Panc1 (cell line): ENCODE data around the gene FUT7. TPM values are rescaled to one million over a fixed set of nuclear protein-coding genes. Genes with fewer than 3 reads are reported as not detected.
A peak's percentile ranks its signal among the peaks of the same experiment; 100 is the strongest.

Source experiments
- ATAC-seq: fragments of 200-7000 bp; cut with Tn5 transposase; 2 replicates; pipeline ENCODE4 v1.9.1; 2020; ENCODE audit warnings: mild to moderate bottlenecking, moderate library complexity
- BruUV-seq: library from RNA; stranded (reverse); fragments of 400-500 nt; replicated peaks from 2 replicates; lab custom pipeline; 2021; lab: Mats Ljungman, UMichigan
- CTCF ChIA-PET: fragments of 300-600 bp; sonication (Branson Sonifier 250); formaldehyde crosslinking; loops from one replicate; lab custom pipeline; 2022; ENCODE audit warnings: antibody characterized with exemption; lab: Charles Lee
- POLR2A ChIA-PET: fragments of 300-600 bp; sonication (Branson Sonifier 250); formaldehyde crosslinking; loops from one replicate; lab custom pipeline; 2022; ENCODE audit warnings: antibody characterized with exemption; lab: Charles Lee
- DNase-seq: peaks from one replicate; pipeline ENCODE4 v3.0.0-alpha.2; 2010; ENCODE audit warnings: low read depth, low spot score
- H3K27ac ChIP-seq: 2 replicates; pipeline ENCODE4 v1.5.1; 2011; ENCODE audit warnings: mild to moderate bottlenecking, low read length, inconsistent platforms
- H3K27me3 ChIP-seq: fragments of 200-500 bp; sonication (Bioruptor generic); 2 replicates; pipeline ENCODE4 v1.6.0; 2014; ENCODE audit warnings: low read length, inconsistent platforms; ENCODE audit not compliant: control insufficient read depth, insufficient read depth
- H3K36me3 ChIP-seq: fragments of 200-500 bp; sonication (Bioruptor generic); 2 replicates; pipeline ENCODE4 v1.5.1; 2014; ENCODE audit warnings: inconsistent platforms, mild to moderate bottlenecking, low read length, moderate library complexity; ENCODE audit not compliant: control insufficient read depth, insufficient read depth
- H3K4me1 ChIP-seq: 2 replicates; pipeline ENCODE4 v1.5.1; 2011; ENCODE audit warnings: inconsistent platforms, mild to moderate bottlenecking, low read length, moderate library complexity; ENCODE audit not compliant: control insufficient read depth, insufficient read depth
- H3K4me3 ChIP-seq, 2 experiments: 2 replicates each; pipeline ENCODE4 v1.5.1; 2011 to 2012; ENCODE audit warnings: low read depth in 2 of 2, low read length in 2 of 2, mild to moderate bottlenecking in 2 of 2, inconsistent platforms in 1 of 2, moderate library complexity in 1 of 2
- H3K9me3 ChIP-seq: fragments of 200-500 bp; sonication (Bioruptor generic); 2 replicates; pipeline ENCODE4 v1.5.1; 2014; ENCODE audit warnings: low read depth, mild to moderate bottlenecking, inconsistent platforms, low read length, moderate library complexity; ENCODE audit not compliant: control insufficient read depth, insufficient read depth
- POLR2AphosphoS5 ChIP-seq: IDR thresholded peaks from 2 replicates; pipeline ENCODE4 v1.6.1; 2012; ENCODE audit warnings: mild to moderate bottlenecking, low read depth, low read length, moderate library complexity
- SIN3A ChIP-seq: IDR thresholded peaks from 2 replicates; pipeline ENCODE4 v1.6.1; 2012; ENCODE audit warnings: low read depth, mild to moderate bottlenecking, low read length, moderate library complexity, borderline replicate concordance; ENCODE audit not compliant: insufficient read depth
- TCF7L2 ChIP-seq: IDR thresholded peaks from 2 replicates; pipeline ENCODE4 v1.6.1; 2011; ENCODE audit warnings: mild to moderate bottlenecking, low read depth, low read length, inconsistent platforms
- in situ Hi-C: cut with HindIII; loops from 2 replicates; pipeline ENCODE4 v1.10.0; 2016; ENCODE audit warnings: low sequenced_read_pairs, low pct_unique_long_range_greater_than_20kb
- intact Hi-C: fragments of 100-400 bp; cut with micrococcal nuclease; formaldehyde crosslinking; loops from one replicate; pipeline ENCODE4 v1.10.0; 2022; ENCODE audit not compliant: unreplicated experiment
- total RNA-seq: library from RNA; stranded (reverse); gene quantifications from one replicate; pipeline ENCODE4 v1.2.1, GENCODE V29; 2021; ENCODE audit not compliant: unreplicated experiment
- TF ChIP-seq, protein P1 (sequence below), 2 experiments: IDR thresholded peaks; 2 replicates each; pipeline ENCODE4 v1.6.1; 2011 to 2012; ENCODE audit warnings: low read depth in 2 of 2, control low read depth in 1 of 2, low read length in 1 of 2, mild to moderate bottlenecking in 1 of 2, moderate library complexity in 1 of 2; ENCODE audit not compliant: insufficient read depth in 1 of 2
- TF ChIP-seq, protein P2 (sequence below): fragments of 450-650 bp; IDR thresholded peaks from 2 replicates; pipeline ENCODE4 v1.5.1; 2017; ENCODE audit warnings: mild to moderate bottlenecking

The FUT7 gene
- total RNA-seq, 1 experiment from 2014 or later = not detected

- no peak for DNase-seq
- in situ Hi-C loops = no loop called here
- POLR2A ChIA-PET = interaction anchor here (0.5 kb wide), 1 partner anchor 370 kb away, joined by 7 read pairs; no protein-coding TSS in a partner anchor
- intact Hi-C loops = no loop called here
- CTCF ChIA-PET = no interaction called here
- Histone ChIP-seq H3K9me3 (no peaks in the 10 kb centered on the region), H3K27ac (peak overlapping the region; percentile 66), H3K4me1 (peaks cover 2% of the 10 kb centered on the region; the same call in 1 of the 2 replicates), H3K4me3 (peak overlapping the region; percentile 53; a peak in 3 of 4 replicates), H3K36me3 (no peaks in the 10 kb centered on the region; the same call in 1 of the 2 replicates), H3K27me3 (no peaks in the 10 kb centered on the region)
- no peak for ATAC-seq
- TF ChIP-seq TCF7L2 (no peak), POLR2AphosphoS5 (no peak), SIN3A (no peak)
- TF ChIP-seq, protein P1, sequence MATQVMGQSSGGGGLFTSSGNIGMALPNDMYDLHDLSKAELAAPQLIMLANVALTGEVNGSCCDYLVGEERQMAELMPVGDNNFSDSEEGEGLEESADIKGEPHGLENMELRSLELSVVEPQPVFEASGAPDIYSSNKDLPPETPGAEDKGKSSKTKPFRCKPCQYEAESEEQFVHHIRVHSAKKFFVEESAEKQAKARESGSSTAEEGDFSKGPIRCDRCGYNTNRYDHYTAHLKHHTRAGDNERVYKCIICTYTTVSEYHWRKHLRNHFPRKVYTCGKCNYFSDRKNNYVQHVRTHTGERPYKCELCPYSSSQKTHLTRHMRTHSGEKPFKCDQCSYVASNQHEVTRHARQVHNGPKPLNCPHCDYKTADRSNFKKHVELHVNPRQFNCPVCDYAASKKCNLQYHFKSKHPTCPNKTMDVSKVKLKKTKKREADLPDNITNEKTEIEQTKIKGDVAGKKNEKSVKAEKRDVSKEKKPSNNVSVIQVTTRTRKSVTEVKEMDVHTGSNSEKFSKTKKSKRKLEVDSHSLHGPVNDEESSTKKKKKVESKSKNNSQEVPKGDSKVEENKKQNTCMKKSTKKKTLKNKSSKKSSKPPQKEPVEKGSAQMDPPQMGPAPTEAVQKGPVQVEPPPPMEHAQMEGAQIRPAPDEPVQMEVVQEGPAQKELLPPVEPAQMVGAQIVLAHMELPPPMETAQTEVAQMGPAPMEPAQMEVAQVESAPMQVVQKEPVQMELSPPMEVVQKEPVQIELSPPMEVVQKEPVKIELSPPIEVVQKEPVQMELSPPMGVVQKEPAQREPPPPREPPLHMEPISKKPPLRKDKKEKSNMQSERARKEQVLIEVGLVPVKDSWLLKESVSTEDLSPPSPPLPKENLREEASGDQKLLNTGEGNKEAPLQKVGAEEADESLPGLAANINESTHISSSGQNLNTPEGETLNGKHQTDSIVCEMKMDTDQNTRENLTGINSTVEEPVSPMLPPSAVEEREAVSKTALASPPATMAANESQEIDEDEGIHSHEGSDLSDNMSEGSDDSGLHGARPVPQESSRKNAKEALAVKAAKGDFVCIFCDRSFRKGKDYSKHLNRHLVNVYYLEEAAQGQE (IDR thresholded peaks at IDR 0.05; ENCODE audit: insufficient read depth in 1 of 2, low read depth in 2 of 2, low read length in 1 of 2) = no peak
- TF ChIP-seq, protein P2, sequence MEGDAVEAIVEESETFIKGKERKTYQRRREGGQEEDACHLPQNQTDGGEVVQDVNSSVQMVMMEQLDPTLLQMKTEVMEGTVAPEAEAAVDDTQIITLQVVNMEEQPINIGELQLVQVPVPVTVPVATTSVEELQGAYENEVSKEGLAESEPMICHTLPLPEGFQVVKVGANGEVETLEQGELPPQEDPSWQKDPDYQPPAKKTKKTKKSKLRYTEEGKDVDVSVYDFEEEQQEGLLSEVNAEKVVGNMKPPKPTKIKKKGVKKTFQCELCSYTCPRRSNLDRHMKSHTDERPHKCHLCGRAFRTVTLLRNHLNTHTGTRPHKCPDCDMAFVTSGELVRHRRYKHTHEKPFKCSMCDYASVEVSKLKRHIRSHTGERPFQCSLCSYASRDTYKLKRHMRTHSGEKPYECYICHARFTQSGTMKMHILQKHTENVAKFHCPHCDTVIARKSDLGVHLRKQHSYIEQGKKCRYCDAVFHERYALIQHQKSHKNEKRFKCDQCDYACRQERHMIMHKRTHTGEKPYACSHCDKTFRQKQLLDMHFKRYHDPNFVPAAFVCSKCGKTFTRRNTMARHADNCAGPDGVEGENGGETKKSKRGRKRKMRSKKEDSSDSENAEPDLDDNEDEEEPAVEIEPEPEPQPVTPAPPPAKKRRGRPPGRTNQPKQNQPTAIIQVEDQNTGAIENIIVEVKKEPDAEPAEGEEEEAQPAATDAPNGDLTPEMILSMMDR = no peak
- no TSS peak for BruUV-seq
Observed at GRCh38 chr9:137071282-137071681, 39.4 kb upstream of the FUT7 start.

GRCh38 chr9:137070906-137071275, 39.0 kb upstream of the FUT7 start:
- ATAC-seq (peak; percentile 42), DNase-seq (no peak)
- TF ChIP-seq POLR2AphosphoS5 = no peak
- TF ChIP-seq SIN3A = no peak
- no peak for TF ChIP-seq TCF7L2
- TF ChIP-seq, protein P1 (IDR thresholded peaks at IDR 0.05; ENCODE audit: insufficient read depth in 1 of 2, low read depth in 2 of 2, low read length in 1 of 2) = no peak
- TF ChIP-seq, protein P2 = no peak
- in situ Hi-C loops (no loop called here), intact Hi-C loops (no loop called here)
- Histone ChIP-seq H3K36me3 (no peaks in the 10 kb centered on the region; the same call in 1 of the 2 replicates), H3K27ac (peak overlapping the region; percentile 66), H3K27me3 (no peaks in the 10 kb centered on the region), H3K9me3 (no peaks in the 10 kb centered on the region), H3K4me1 (peaks cover 2% of the 10 kb centered on the region; the same call in 1 of the 2 replicates), H3K4me3 (peak overlapping the region; percentile 53)
- no TSS peak for BruUV-seq
- CTCF ChIA-PET = interaction anchor here (0.6 to 1.0 kb wide), 2 partner anchors 12 to 195 kb away, joined by 3 to 4 read pairs; no protein-coding TSS in a partner anchor
- POLR2A ChIA-PET = interaction anchor here (0.6 kb wide), 1 partner anchor 369 kb away, joined by 8 read pairs; no protein-coding TSS in a partner anchor
